GM12878 (cell line): Measurements from ENCODE around the gene TFCP2.

Experiments
- CEBPZ ChIP-seq: fragments of 150-350 bp; IDR thresholded peaks from 2 replicates; pipeline ENCODE4 v1.6.1; 2016; ENCODE audit warnings: low read depth, low read length
- CTCF ChIP-seq, 3 experiments: IDR thresholded peaks in 2 of 3; conservative IDR thresholded peaks in 1 of 3; 2 replicates each; pipeline ENCODE4 v1.5.1; 2011; ENCODE audit warnings: low read depth in 3 of 3, low read length in 3 of 3, mild to moderate bottlenecking in 3 of 3, control low read depth in 2 of 3, moderate library complexity in 2 of 3, inconsistent platforms in 1 of 3, mixed read lengths in 1 of 3; ENCODE audit not compliant: control insufficient read depth in 2 of 3, insufficient read depth in 1 of 3; ENCODE audit errors: extremely low read depth in 1 of 3
- FOS ChIP-seq: IDR thresholded peaks from 3 replicates; pipeline ENCODE4 v1.6.1; 2011; ENCODE audit warnings: borderline replicate concordance; ENCODE audit not compliant: insufficient read length; ENCODE audit errors: extremely low read depth
- POLR2A ChIP-seq: IDR thresholded peaks from 2 replicates; pipeline ENCODE4 v1.6.1; 2011; ENCODE audit warnings: low read depth, mild to moderate bottlenecking, low read length
- RCOR1 ChIP-seq: conservative IDR thresholded peaks from 2 replicates; pipeline ENCODE4 v1.6.1; 2012; ENCODE audit warnings: low read depth, low read length, improper control_type of control experiment
- SP1 ChIP-seq: IDR thresholded peaks from one replicate; pipeline ENCODE4 v1.6.1; 2011; ENCODE audit warnings: low read depth, low read length
- TCF7 ChIP-seq: IDR thresholded peaks from 2 replicates; pipeline ENCODE4 v1.6.1; 2014; ENCODE audit warnings: antibody characterized with exemption, borderline replicate concordance
- ZNF622 ChIP-seq: fragments of 450-650 bp; IDR thresholded peaks from 2 replicates; pipeline ENCODE4 v1.6.1; 2017; ENCODE audit warnings: mild to moderate bottlenecking, inconsistent platforms
- ZZZ3 ChIP-seq: IDR thresholded peaks from 2 replicates; pipeline ENCODE4 v1.6.1; 2011; ENCODE audit warnings: low read depth; ENCODE audit not compliant: control insufficient read depth, insufficient read length

- TF ChIP-seq ZNF622 (no peak), TCF7 (no peak), CTCF (IDR thresholded peaks at IDR 0.05 in 2 of 3, conservative IDR thresholded peaks at IDR 0.05 in 1 of 3; ENCODE audit: control insufficient read depth in 2 of 3, extremely low read depth in 1 of 3, insufficient read depth in 1 of 3, low read depth in 3 of 3, low read length in 3 of 3) (no peak), CEBPZ (no peak), POLR2A (no peak), SP1 (no peak), ZZZ3 (no peak), FOS (no peak), RCOR1 (no peak)
Measured at GRCh38 chr12:51115533-51115932, 57.4 kb downstream of the TFCP2 start.
